Upper lobe of left lung (tissue), 6 donors: ENCODE results near the gene EDA. TPM values are rescaled to one million over a fixed set of nuclear protein-coding genes. Genes with fewer than 3 reads are reported as not detected.
"Not testable (repeated sequence)": the region's sequence is repeated elsewhere in the genome, so short reads cannot be mapped to it uniquely, and the experiment has no call there.

Experiments used
- ATAC-seq, 2 donors: fragments of 200-7000 bp; cut with Tn5 transposase; one replicate each; pipeline ENCODE4 v1.9.1; 2022; ENCODE audit warnings: mild to moderate bottlenecking in 2 of 2, moderate library complexity in 2 of 2; ENCODE audit not compliant: low FRiP score in 2 of 2
- DNase-seq, 2 donors: peaks; one replicate each; pipeline ENCODE4 v3.0.0-alpha.2; 2019 to 2020
- H3K27ac ChIP-seq, 4 donors: fragments of 200-600 bp; sonication (generic); one replicate each; pipeline ENCODE4 v1.5.1; 2016 to 2019
- H3K27me3 ChIP-seq, 4 donors: fragments of 200-600 bp; sonication (generic); one replicate each; pipeline ENCODE4 v1.5.1; 2017 to 2019
- H3K36me3 ChIP-seq, 4 donors: fragments of 200-600 bp; sonication (generic); one replicate each; pipeline ENCODE4 v1.5.1; 2016 to 2019
- H3K4me1 ChIP-seq, 4 donors: fragments of 200-600 bp; sonication (generic); one replicate each; pipeline ENCODE4 v1.5.1; 2018 to 2019
- H3K4me3 ChIP-seq, 4 donors: fragments of 200-600 bp; sonication (generic); one replicate each; pipeline ENCODE4 v1.5.1; 2017 to 2019; ENCODE audit warnings: mild to moderate bottlenecking in 2 of 4, moderate library complexity in 1 of 4
- H3K9me3 ChIP-seq, 4 donors: fragments of 200-600 bp; sonication (generic); one replicate each; pipeline ENCODE4 v1.5.1; 2018 to 2019
- CTCF ChIP-seq, 6 experiments: fragments of 450-650 bp in 4 of 6; fragments of 200-600 bp in 2 of 6; sonication (generic) in 2 of 6; IDR thresholded peaks; one replicate each; pipeline ENCODE4 v1.5.1; 2016 to 2019; ENCODE audit warnings: antibody characterized with exemption in 6 of 6
- EP300 ChIP-seq, 4 donors: sonication (generic); formaldehyde crosslinking; IDR thresholded peaks; one replicate each; pipeline ENCODE4 v1.5.1; 2017; ENCODE audit warnings: antibody characterized with exemption in 4 of 4, control low read depth in 2 of 4
- POLR2A ChIP-seq, 4 donors: fragments of 450-650 bp; IDR thresholded peaks; one replicate each; pipeline ENCODE4 v1.5.1; 2016 to 2017; ENCODE audit warnings: antibody characterized with exemption in 4 of 4, mild to moderate bottlenecking in 2 of 4
- POLR2AphosphoS5 ChIP-seq, 2 donors: sonication (generic); formaldehyde crosslinking; IDR thresholded peaks; one replicate each; pipeline ENCODE4 v1.5.1; 2017; ENCODE audit warnings: antibody characterized with exemption in 2 of 2
- WGBS, 2 donors: methylation state at CpG; one replicate each; pipeline ENCODE4 v1.1.5; 2017 to 2018; 5-methylcytosine and 5-hydroxymethylcytosine counted together
- total RNA-seq, 6 donors: library from RNA; depleted of rRNA in 4 of 6; stranded (reverse); fragments of >200 nt in 4 of 6; gene quantifications; one replicate each; pipeline versions ENCODE4 v1.1.0 to v1.2.1, GENCODE V29; 2016 to 2021
- donor health status: DM: no; HTN: no; CAD: no; lungs with moderate emphysema.
- donor health status: DM: no; HTN: yes; CAD: no; lungs with severe emphysema.

EDA gene
- total RNA-seq, 6 donors from 2014 or later, result 3.3 to 16.8 (median 5.9) TPM

- no peak overlapping the region for H3K27ac ChIP-seq
- H3K4me3 ChIP-seq, result no peak overlapping the region
- no peak for TF ChIP-seq POLR2AphosphoS5 (IDR thresholded peaks at IDR 0.05)
- TF ChIP-seq CTCF (IDR thresholded peaks at IDR 0.05), result no peak
- no peak for TF ChIP-seq POLR2A (IDR thresholded peaks at IDR 0.05)
- TF ChIP-seq EP300 (IDR thresholded peaks at IDR 0.05), result no peak
- ATAC-seq (no peak), DNase-seq (no peak)
- H3K4me1 ChIP-seq, result no peaks in the 10 kb centered on the region
- H3K27me3 ChIP-seq, result no peaks in the 10 kb centered on the region
- no peaks in the 10 kb centered on the region for H3K36me3 ChIP-seq
- no peaks in the 10 kb centered on the region for H3K9me3 ChIP-seq
- WGBS, 2 donors, result 79 to 95% methylated on average over 2 of the region's 2 CpGs
These were observed 192.5 kb downstream of the EDA start for GRCh38 chrX:69808375-69808774.

GRCh38 chrX:69813677-69814076 lies 197.8 kb downstream of the EDA start:
- no peak overlapping the region for H3K4me3 ChIP-seq
- DNase-seq, result no peak
- H3K36me3 ChIP-seq, result no peaks in the 10 kb centered on the region
- no peaks in the 10 kb centered on the region for H3K27me3 ChIP-seq
- WGBS, 2 donors, result 44 to 50% methylated on average over 1 of the region's 1 CpG
- no peak for ATAC-seq
- H3K9me3 ChIP-seq, result no peaks in the 10 kb centered on the region
- no peaks in the 10 kb centered on the region for H3K4me1 ChIP-seq
- no peak overlapping the region for H3K27ac ChIP-seq
- TF ChIP-seq POLR2A (IDR thresholded peaks at IDR 0.05) (no peak), EP300 (IDR thresholded peaks at IDR 0.05) (no peak)

GRCh38 chrX:69815063-69815462 lies 199.2 kb downstream of the EDA start:
- Histone ChIP-seq H3K27ac (no peak overlapping the region), H3K4me3 (no peak overlapping the region), H3K27me3 (no peaks in the 10 kb centered on the region), H3K4me1 (no peaks in the 10 kb centered on the region), H3K9me3 (no peaks in the 10 kb centered on the region), H3K36me3 (no peaks in the 10 kb centered on the region)
- 82% methylated on average over 4 of the region's 4 CpGs; no CpG with 5 or more reads in 1 of the 2 donors for WGBS, 2 donors
- DNase-seq (no peak), ATAC-seq (no peak)
- TF ChIP-seq CTCF (IDR thresholded peaks at IDR 0.05), result no peak
- TF ChIP-seq POLR2AphosphoS5 (IDR thresholded peaks at IDR 0.05), result no peak
- TF ChIP-seq EP300 (IDR thresholded peaks at IDR 0.05), result no peak
- TF ChIP-seq POLR2A (IDR thresholded peaks at IDR 0.05), result no peak

- DNase-seq (no peak), ATAC-seq (no peak)
- Histone ChIP-seq H3K9me3 (no peaks in the 10 kb centered on the region), H3K27me3 (no peaks in the 10 kb centered on the region), H3K4me3 (no peak overlapping the region), H3K36me3 (no peaks in the 10 kb centered on the region), H3K4me1 (no peaks in the 10 kb centered on the region), H3K27ac (no peak overlapping the region)
- 88% methylated on average over 4 of the region's 4 CpGs; no CpG with 5 or more reads in 1 of the 2 donors for WGBS, 2 donors
- no peak for TF ChIP-seq POLR2A (IDR thresholded peaks at IDR 0.05)
- TF ChIP-seq CTCF (IDR thresholded peaks at IDR 0.05), result no peak
- no peak for TF ChIP-seq POLR2AphosphoS5 (IDR thresholded peaks at IDR 0.05)
- no peak for TF ChIP-seq EP300 (IDR thresholded peaks at IDR 0.05)
These were observed 199.6 kb downstream of the EDA start for GRCh38 chrX:69815519-69815918.

GRCh38 chrX:69844636-69845035 lies 228.7 kb downstream of the EDA start:
- ATAC-seq (no peak), DNase-seq (no peak)
- Histone ChIP-seq H3K27ac (no peak overlapping the region), H3K36me3 (no peaks in the 10 kb centered on the region), H3K27me3 (no peaks in the 10 kb centered on the region), H3K4me3 (no peak overlapping the region), H3K4me1 (no peaks in the 10 kb centered on the region), H3K9me3 (no peaks in the 10 kb centered on the region)
- WGBS, 2 donors, result 86 to 92% methylated on average over 3 of the region's 3 CpGs
- TF ChIP-seq CTCF (IDR thresholded peaks at IDR 0.05), result no peak
- no peak for TF ChIP-seq POLR2A (IDR thresholded peaks at IDR 0.05)
- no peak for TF ChIP-seq EP300 (IDR thresholded peaks at IDR 0.05)
- TF ChIP-seq POLR2AphosphoS5 (IDR thresholded peaks at IDR 0.05), result no peak

- not testable (repeated sequence) for H3K4me3 ChIP-seq, H3K27me3 ChIP-seq
These were observed 244.1 kb downstream of the EDA start for GRCh38 chrX:69859999-69860398.

More at GRCh38 chrX:69859999-69860398, 244.1 kb downstream of the EDA start:
- not testable (repeated sequence) for ATAC-seq, DNase-seq, H3K27ac ChIP-seq, H3K36me3 ChIP-seq, H3K4me1 ChIP-seq
- H3K9me3 ChIP-seq, result peaks cover 0 to 26% (median 1%) of the 10 kb centered on the region in 4 donors
